ENCODE measurements around the gene NAALADL2. TPM values are rescaled to one million over a fixed set of nuclear protein-coding genes. Genes with fewer than 3 reads are reported as not detected.

The NAALADL2 gene
- total and polyA plus RNA-seq, 4 donors: 0.28 to 4.6 (median 3.1) TPM

- Histone ChIP-seq H3K9me3 (ENCODE audit: control insufficient read depth in 4 of 4, low read length in 3 of 4) (no peaks in the 10 kb centered on the region), H3K27me3 (ENCODE audit: control insufficient read depth in 4 of 4, insufficient read depth in 4 of 4, low read length in 3 of 4) (no peaks in the 10 kb centered on the region), H3K4me1 (ENCODE audit: control insufficient read depth in 4 of 4, insufficient read depth in 4 of 4, low read length in 3 of 4) (peaks cover 0 to 2% (median 0%) of the 10 kb centered on the region in 4 donors), H3K4me3 (ENCODE audit: low read depth in 1 of 3, low read length in 3 of 3) (no peak overlapping the region), H3K9ac (ENCODE audit: low read depth in 1 of 2, low read length in 2 of 2) (no peak overlapping the region), H3K36me3 (ENCODE audit: control insufficient read depth in 4 of 4, insufficient read depth in 3 of 4, low read depth in 1 of 4, low read length in 3 of 4) (no peaks in the 10 kb centered on the region), H3K27ac (ENCODE audit: low read depth in 1 of 2, low read length in 2 of 2) (no peak overlapping the region)
- TF ChIP-seq CTCF (IDR thresholded peaks at IDR 0.05; ENCODE audit: low read depth, low read length, missing input control) (no peak), YY1 (IDR thresholded peaks at IDR 0.05) (no peak), FOXA2 (IDR thresholded peaks at IDR 0.05) (no peak)
- WGBS: 86% methylated on average over 4 of the region's 4 CpGs
- no peak for DNase-seq (ENCODE audit: low spot score)
Observed at GRCh38 chr3:174959556-174960065, 100.5 kb downstream of the NAALADL2 start.

- WGBS: 91% methylated on average over 1 of the region's 1 CpG
- TF ChIP-seq EGR1 (IDR thresholded peaks at IDR 0.05; ENCODE audit: low read depth in 2 of 2) (no peak), SP1 (IDR thresholded peaks at IDR 0.05) (no peak), HNF4G (IDR thresholded peaks at IDR 0.05) (no peak), TAF1 (conservative IDR thresholded peaks at IDR 0.05) (no peak), YY1 (IDR thresholded peaks at IDR 0.05) (no peak), CTCF (IDR thresholded peaks at IDR 0.05; ENCODE audit: low read depth, low read length, missing input control) (no peak), MAX (IDR thresholded peaks at IDR 0.05) (no peak), FOXA2 (IDR thresholded peaks at IDR 0.05) (no peak), NR2F2 (IDR thresholded peaks at IDR 0.05) (no peak), GABPA (IDR thresholded peaks at IDR 0.05 in 1 of 2, conservative IDR thresholded peaks at IDR 0.05 in 1 of 2) (no peak), REST (IDR thresholded peaks at IDR 0.05) (no peak), JUND (IDR thresholded peaks at IDR 0.05) (no peak)
- Histone ChIP-seq H3K9me3 (ENCODE audit: control insufficient read depth in 4 of 4, low read length in 3 of 4) (no peaks in the 10 kb centered on the region), H3K9ac (ENCODE audit: low read depth in 1 of 2, low read length in 2 of 2) (no peak overlapping the region), H3K4me1 (ENCODE audit: control insufficient read depth in 4 of 4, insufficient read depth in 4 of 4, low read length in 3 of 4) (peaks cover 0 to 2% (median 0%) of the 10 kb centered on the region in 4 donors), H3K27me3 (ENCODE audit: control insufficient read depth in 4 of 4, insufficient read depth in 4 of 4, low read length in 3 of 4) (no peaks in the 10 kb centered on the region), H3K36me3 (ENCODE audit: control insufficient read depth in 4 of 4, insufficient read depth in 3 of 4, low read depth in 1 of 4, low read length in 3 of 4) (no peaks in the 10 kb centered on the region), H3K27ac (ENCODE audit: low read depth in 1 of 2, low read length in 2 of 2) (no peak overlapping the region), H3K4me3 (ENCODE audit: low read depth in 1 of 3, low read length in 3 of 3) (no peak overlapping the region)
- no peak for DNase-seq (ENCODE audit: low spot score)
Observed at GRCh38 chr3:174960898-174961297, 101.8 kb downstream of the NAALADL2 start.

Data from liver (tissue), 9 donors.